Effector memory CD4-positive, alpha-beta T cell (primary cell): ENCODE measurements around the gene HSD17B13.
"Not testable (repeated sequence)": the region's sequence is repeated elsewhere in the genome, so short reads cannot be mapped to it uniquely, and the experiment has no call there.

Source experiments
- DNase-seq, 3 donors: peaks; one replicate each; pipeline ENCODE4 v3.0.0-alpha.2; 2020
- H3K27ac ChIP-seq: 2 replicates; pipeline ENCODE4 v1.7.0; 2013; ENCODE audit warnings: mild to moderate bottlenecking, low read length, moderate library complexity; ENCODE audit not compliant: insufficient read depth, poor library complexity, severe bottlenecking
- H3K27me3 ChIP-seq: replicated peaks from 2 replicates; pipeline ENCODE4 v1.7.0; 2013; ENCODE audit warnings: mild to moderate bottlenecking, low read length; ENCODE audit not compliant: insufficient read depth, control insufficient read depth, poor library complexity, severe bottlenecking
- H3K36me3 ChIP-seq: 2 replicates; pipeline ENCODE4 v1.7.0; 2013; ENCODE audit warnings: mild to moderate bottlenecking, low read length, moderate library complexity; ENCODE audit not compliant: control insufficient read depth, insufficient read depth
- H3K4me1 ChIP-seq: 2 replicates; pipeline ENCODE4 v1.7.0; 2013; ENCODE audit warnings: low read length, mild to moderate bottlenecking; ENCODE audit not compliant: control insufficient read depth, insufficient read depth, poor library complexity, severe bottlenecking
- H3K4me3 ChIP-seq: 2 replicates; pipeline ENCODE4 v1.7.0; 2013; ENCODE audit warnings: low read length, low read depth, mild to moderate bottlenecking; ENCODE audit not compliant: insufficient read depth, poor library complexity, severe bottlenecking
- H3K9me3 ChIP-seq: 2 replicates; pipeline ENCODE4 v1.7.0; 2013; ENCODE audit warnings: mild to moderate bottlenecking, low read length, moderate library complexity; ENCODE audit not compliant: control insufficient read depth

The HSD17B13 gene

DNA sequence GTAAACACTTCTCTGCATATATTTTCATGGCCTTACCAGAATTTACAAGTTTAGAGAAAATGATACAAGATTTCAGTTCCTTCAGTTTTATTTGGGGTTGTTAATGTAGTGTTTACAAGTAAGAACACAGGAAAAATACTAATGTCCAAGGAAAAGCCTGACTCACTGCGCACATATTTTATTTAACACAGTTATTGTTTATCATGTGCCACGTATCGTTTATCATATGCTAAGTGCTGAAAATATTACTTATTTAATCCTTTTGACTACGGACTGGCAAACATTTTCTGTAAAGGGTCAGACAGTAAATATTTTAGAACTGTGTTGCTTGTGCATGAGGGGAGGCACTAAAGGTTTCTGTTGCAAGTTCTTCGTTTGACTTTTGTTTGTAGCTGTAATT is 794 bp downstream of the HSD17B13 start:
- no peak for DNase-seq
- no peak overlapping the region for H3K4me3 ChIP-seq
- no peaks in the 10 kb centered on the region for H3K4me1 ChIP-seq
- H3K9me3 ChIP-seq: no peaks in the 10 kb centered on the region
- no peaks in the 10 kb centered on the region for H3K27me3 ChIP-seq
- H3K36me3 ChIP-seq: no peaks in the 10 kb centered on the region
- no peak overlapping the region for H3K27ac ChIP-seq

DNA sequence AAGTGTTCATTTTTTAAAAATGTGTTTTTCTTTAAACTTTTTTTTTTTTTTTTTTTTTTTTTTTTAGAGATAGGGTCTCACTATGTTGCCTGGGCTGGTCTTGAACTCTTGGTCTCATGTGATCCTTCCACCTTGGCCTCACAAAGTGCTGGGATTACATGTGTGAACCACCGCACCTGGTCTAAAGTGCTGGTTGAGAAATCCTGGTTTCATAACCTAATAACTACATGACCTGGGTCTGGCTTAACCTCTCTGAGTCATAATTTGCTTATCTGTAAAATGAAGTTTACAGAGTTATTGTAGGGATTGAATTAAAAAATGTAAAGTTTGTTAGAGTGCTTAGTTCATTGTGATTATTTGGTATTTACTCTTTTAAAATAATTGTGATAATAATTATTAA is 5.2 kb downstream of the HSD17B13 start:
- H3K27me3 ChIP-seq: no peaks in the 10 kb centered on the region
- no peaks in the 10 kb centered on the region for H3K9me3 ChIP-seq
- no peak overlapping the region for H3K4me3 ChIP-seq
- DNase-seq: no peak
- H3K4me1 ChIP-seq: no peaks in the 10 kb centered on the region
- no peaks in the 10 kb centered on the region for H3K36me3 ChIP-seq
- no peak overlapping the region for H3K27ac ChIP-seq

DNA sequence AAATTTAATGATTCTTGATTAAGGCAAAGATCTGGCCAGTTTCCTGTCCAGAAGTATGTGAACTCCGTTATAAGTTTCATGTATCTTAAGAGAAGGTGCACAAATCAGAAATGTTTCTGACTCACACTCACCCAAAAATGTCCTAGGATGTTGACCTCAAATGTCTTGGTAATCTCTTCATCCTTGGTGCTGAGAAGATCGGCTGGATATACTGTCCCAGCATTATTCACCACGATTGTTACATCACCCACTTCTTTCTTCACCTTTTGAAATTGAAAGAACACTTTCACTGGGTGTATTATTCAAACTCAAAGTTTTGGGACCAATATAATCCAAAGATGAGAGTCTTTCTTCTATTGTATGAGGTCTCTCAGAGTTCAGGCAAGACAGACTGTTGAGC is 5.7 kb downstream of the HSD17B13 start:
- no peak overlapping the region for H3K4me3 ChIP-seq
- H3K9me3 ChIP-seq: no peaks in the 10 kb centered on the region
- no peak overlapping the region for H3K27ac ChIP-seq
- no peak for DNase-seq
- H3K36me3 ChIP-seq: no peaks in the 10 kb centered on the region
- H3K27me3 ChIP-seq: no peaks in the 10 kb centered on the region
- no peaks in the 10 kb centered on the region for H3K4me1 ChIP-seq

DNA sequence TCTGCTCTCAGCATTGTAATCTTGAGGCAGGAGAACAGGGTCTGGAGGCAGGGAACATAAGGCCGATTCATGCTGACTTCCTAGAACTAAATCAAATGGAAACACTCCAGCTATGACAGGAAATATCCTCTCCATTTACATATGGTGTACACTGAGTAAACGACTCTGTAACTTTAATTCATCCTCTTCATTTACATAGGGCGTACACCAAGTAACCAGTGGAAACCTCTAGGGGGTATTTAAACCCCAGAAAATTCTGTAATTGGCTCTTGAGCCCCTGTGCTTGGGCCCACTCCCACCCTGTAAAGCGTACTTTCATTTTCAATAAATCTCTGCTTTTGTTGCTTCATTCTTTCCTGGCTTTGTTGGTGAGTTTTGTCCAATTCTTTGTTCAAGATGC is 7.7 kb downstream of the HSD17B13 start:
- H3K4me1 ChIP-seq, H3K9me3 ChIP-seq, DNase-seq, H3K27ac ChIP-seq, H3K4me3 ChIP-seq, H3K36me3 ChIP-seq, H3K27me3 ChIP-seq: not testable (repeated sequence)

DNA sequence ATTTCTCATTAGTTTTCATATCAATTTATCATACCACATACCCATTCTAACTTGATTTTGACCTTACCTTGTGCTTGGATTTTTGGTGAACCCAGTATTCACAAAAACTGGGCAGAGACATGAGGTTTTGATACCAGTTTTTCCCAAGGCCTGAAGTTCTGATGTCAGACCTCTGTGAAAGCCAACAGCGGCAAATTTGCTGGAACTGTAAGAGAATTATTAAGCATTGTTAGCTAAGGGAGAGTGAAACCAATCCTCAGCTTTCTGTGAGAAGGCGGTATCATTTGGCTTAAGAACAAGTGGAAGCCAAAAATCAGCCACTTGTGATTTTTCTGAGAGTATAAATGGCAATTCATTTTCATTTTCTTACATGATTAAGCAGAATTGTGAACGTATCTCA is 8.9 kb downstream of the HSD17B13 start:
- H3K4me3 ChIP-seq: no peak overlapping the region
- no peak overlapping the region for H3K27ac ChIP-seq
- H3K36me3 ChIP-seq: no peaks in the 10 kb centered on the region
- no peaks in the 10 kb centered on the region for H3K4me1 ChIP-seq
- no peak for DNase-seq
- H3K27me3 ChIP-seq: no peaks in the 10 kb centered on the region
- no peaks in the 10 kb centered on the region for H3K9me3 ChIP-seq

DNA sequence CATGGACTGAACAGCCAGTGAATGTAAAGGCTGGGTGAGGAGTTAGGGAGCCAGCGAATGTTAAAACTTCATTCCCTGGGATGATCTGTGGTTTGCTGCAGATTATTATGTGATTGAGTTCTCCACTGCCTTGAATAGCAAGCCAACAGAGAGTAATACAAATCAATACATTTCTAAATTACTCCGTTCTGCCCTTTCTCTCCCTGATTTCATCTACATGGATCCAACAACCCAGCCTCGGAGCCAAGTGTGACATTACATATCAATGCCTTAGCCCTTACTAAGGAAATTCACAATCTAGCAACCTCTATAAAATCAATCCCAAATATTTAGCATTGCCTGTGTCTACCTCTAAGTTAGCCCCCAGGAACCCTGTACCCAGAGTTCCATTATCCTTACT is 11.0 kb downstream of the HSD17B13 start:
- H3K27me3 ChIP-seq: no peaks in the 10 kb centered on the region
- no peaks in the 10 kb centered on the region for H3K9me3 ChIP-seq
- DNase-seq: no peak
- no peak overlapping the region for H3K4me3 ChIP-seq
- H3K4me1 ChIP-seq: no peaks in the 10 kb centered on the region
- no peak overlapping the region for H3K27ac ChIP-seq
- no peaks in the 10 kb centered on the region for H3K36me3 ChIP-seq

DNA sequence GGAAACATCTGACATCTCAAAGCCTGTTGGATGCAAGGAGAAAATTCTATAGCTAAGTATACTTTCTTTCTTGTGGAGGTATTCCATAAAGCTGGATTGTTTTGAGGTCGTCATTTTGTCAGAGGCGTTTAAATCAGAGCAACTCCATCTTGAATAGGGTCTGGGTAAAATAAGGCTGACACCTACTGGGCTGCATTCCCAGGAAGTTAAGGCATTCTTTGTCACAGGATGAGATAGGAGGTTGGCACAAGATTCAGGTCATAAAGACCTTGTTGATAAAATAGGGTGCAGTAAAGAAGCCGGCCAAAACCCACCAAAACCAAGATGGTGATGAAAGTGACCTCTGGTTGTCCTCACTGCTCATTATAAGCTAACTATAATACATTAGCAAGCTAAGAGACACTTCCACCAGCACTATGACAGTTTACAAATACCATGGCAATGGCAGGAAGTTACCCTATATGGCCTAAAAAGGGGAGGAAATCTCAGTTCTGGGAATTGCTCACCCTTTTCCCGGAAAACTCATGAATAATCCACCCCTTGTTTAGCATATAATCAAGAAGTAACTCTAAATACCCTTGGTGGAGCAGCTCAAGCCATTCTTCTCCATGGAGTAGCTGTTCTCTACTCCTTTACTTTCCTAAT is 11.9 kb downstream of the HSD17B13 start:
- no peaks in the 10 kb centered on the region for H3K36me3 ChIP-seq
- no peak for DNase-seq
- no peak overlapping the region for H3K27ac ChIP-seq
- H3K9me3 ChIP-seq: no peaks in the 10 kb centered on the region
- no peak overlapping the region for H3K4me3 ChIP-seq
- no peaks in the 10 kb centered on the region for H3K4me1 ChIP-seq
- H3K27me3 ChIP-seq: no peaks in the 10 kb centered on the region

DNA sequence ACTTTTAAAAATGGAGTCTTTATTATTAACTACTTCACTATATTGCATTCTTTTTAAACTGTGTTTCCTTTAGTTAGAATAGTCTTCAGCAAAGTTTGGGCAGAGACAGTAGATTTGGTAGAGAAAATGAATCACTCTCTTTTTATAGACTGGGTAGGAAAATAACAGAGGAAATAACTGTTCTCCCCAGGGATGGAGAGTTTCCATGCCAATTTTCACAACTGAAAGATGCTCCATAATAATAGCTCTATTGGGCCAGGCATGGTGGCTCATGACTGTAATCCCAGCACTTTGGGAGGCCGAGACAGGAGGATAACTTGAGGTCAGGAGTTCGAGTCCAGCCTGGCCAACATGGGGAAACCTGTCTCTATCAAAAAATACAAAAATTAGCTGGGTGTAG is 13.1 kb downstream of the HSD17B13 start:
- no peaks in the 10 kb centered on the region for H3K36me3 ChIP-seq
- no peak for DNase-seq
- no peak overlapping the region for H3K27ac ChIP-seq
- no peaks in the 10 kb centered on the region for H3K4me1 ChIP-seq
- H3K4me3 ChIP-seq: no peak overlapping the region
- no peaks in the 10 kb centered on the region for H3K27me3 ChIP-seq
- no peaks in the 10 kb centered on the region for H3K9me3 ChIP-seq

DNA sequence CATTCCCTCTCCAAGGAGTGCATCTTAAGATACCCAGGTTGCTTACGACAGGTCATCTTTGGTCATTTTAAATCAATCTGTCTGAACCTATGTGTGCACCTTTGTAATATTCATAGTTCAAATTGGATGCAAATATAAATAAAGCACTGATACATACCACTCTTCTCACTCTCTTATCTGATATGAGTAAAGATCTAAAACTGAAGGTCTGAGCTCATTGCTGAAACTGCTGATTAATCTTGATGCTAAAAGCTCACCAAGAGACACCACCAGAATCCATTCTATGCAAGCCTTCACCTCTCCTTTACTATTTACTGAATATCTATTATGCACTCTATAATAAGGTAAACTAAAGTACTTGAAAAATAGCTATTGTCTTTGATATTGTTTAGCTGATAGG is 16.6 kb downstream of the HSD17B13 start:
- Histone ChIP-seq H3K27me3 (no peaks in the 10 kb centered on the region), H3K27ac (no peak overlapping the region), H3K4me3 (no peak overlapping the region), H3K36me3 (no peaks in the 10 kb centered on the region), H3K4me1 (no peaks in the 10 kb centered on the region), H3K9me3 (no peaks in the 10 kb centered on the region)
- no peak for DNase-seq

DNA sequence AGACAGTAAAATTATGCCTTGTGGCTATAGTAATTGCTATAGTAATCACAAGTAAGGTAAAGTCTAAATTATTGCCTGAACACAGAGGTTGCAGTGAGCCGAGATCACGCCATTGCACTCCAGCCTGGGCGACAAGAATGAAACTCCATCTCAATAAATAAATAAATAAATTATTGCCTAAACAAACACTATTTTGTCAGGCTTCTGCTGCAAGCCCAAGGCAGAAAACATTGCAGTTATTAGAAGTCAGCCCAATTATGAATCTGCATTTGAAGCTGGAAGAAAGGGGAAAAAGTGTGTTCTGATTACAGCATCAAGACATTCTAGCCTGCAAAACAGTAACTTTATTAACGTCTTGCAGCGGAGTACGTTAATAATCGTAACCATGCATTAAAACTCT is 17.1 kb downstream of the HSD17B13 start:
- Histone ChIP-seq H3K27ac (no peak overlapping the region), H3K9me3 (no peaks in the 10 kb centered on the region), H3K4me3 (no peak overlapping the region), H3K4me1 (no peaks in the 10 kb centered on the region), H3K36me3 (no peaks in the 10 kb centered on the region), H3K27me3 (no peaks in the 10 kb centered on the region)
- no peak for DNase-seq
